GM04504 (cell line): ENCODE results near the gene PDE9A.

ENCODE experiments used
- DNase-seq: peaks from one replicate; pipeline ENCODE4 v3.0.0-alpha.2; 2012; ENCODE audit warnings: low read depth

PDE9A gene

DNA sequence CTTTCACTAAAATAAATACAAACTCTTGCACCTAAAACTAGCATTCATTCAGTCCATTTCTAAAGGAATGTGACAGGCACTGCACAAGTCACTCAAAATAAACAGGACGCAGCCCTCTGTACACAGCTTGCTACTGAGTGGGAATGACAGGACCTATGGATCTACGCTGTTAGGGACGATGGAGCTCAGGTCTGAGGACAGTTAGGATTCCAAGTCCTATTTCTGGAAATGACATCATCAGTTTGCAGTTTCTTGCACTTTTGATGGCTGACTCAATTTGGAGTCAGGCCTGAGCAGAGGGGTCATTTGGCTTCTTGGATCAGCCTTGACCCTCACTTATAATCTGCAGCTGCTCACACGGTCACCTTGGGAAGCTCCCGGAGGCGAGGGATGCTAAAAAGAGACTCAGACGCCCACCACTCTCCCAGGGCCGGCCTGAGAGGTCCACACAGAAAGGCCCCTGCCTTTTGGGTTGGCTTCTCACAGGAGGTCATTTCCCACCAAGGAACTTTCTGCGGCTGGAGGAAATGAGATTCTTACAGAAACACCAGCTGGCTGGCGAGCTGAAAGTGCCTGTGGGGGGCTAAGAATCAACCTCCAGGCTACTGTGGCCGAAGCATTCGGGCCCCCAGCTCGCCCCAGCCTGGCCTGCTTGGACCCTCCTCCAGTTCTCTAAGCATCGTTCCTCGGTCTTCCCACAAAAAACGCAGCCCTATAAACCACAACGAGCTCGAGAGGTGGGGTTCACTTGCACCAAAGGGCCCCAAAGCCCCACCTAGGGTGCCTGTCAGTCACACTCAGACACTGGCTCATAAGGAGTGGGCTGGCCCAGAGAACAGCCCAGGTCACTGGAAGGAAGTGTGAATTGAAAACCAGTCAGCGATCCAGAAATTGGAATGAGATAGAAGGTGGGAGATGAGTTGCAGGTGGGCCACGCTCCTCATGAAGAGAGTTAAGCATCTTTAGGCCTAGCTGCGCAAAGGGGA lies 8.9 kb upstream of the PDE9A start:
- DNase-seq = no peak

DNA sequence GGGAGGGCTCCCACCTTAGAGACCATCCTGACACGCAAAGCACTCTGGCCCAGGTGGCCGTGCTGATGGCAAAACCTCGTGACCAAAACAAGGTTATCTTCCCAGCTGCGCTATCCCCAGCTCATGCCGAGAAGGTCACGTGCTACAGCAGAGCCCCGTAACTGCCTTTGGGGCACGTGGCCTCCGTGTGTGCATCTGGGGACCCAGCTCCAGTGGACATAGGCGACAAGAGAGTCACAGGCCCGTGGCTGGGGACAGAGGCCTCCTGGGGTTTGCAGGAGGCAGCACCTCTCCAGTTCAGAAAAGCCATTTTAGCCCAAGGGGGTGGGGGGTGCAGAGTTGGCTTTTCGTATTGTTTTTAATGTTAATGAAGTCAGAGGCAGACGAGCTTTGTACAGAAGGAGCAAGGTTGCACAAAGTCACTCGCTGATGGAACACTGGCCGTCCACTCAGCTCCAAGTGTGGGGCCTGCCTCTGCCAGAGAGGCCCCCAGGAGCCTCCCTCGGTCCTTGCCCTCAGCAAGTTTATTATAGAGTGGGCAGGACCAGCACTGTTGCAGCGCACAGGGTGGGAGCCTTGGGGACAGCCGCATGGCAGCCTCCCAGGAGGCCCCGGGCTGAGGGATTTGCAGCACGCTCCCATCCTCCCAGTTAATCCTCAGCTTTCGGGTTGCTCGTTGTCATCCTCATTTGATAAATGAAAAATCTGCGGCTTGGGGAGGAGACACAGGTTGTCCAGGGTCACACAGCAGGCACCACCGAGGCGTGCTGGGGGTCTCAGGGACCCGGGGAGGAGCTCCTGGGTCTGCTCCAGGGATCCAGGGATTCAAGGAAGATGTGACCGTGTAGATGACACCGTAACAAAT lies 8.0 kb upstream of the PDE9A start:
- DNase-seq = no peak

DNA sequence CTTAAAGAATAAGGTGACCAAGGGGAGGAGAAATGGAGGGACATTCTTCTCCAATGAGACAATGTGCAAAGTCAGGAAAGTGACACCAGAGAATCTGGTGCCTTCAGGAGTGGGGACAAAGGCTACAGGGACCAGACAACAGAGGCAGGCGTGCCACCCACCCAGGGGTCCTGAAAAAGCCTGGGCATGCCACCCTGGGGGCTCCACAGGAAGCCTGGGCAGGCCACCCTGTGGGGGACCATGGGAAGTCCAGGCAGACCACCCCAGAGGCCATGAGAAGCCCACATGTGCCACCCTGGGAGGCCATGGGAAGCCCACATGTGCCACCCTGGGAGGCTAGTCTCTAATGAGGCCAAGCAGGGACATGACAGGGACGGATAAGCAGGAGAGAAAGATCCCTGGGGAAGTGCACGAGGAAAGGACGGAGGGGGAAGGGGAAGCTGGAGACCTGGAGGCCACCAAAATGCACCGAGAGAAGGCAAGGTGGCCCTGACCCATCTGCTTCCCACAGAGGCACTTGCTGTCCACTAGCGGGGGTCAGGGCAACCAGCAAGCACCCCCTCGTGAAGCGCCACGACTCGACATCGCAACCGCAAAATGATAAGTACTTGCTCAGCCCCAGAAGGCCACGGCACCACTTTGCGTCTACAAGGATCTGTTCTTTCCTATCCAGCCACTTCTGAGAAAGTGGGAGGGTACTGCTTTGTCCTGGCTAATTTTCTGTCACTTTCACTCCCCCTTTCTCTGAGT lies 7.2 kb upstream of the PDE9A start:
- DNase-seq = no peak

DNA sequence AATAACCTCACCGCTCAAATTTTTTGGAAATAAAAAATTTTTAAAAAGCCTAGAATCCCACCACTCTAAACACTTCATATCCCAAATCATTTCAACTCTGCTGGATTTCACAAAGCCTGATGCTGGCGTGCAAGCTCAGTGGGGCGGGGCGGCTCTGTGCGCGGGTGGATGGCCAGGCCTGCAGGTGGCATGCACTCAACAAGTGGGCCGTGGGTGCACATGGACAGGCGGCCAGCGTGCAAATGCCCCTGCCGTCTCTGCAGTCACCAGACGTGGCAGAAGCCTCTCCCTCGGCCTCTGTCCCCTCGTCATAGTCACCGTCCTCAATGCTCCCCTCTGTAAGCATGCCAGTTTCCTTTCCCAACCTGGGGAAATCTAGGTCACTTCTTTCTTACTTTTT lies 6.6 kb upstream of the PDE9A start:
- no peak for DNase-seq

DNA sequence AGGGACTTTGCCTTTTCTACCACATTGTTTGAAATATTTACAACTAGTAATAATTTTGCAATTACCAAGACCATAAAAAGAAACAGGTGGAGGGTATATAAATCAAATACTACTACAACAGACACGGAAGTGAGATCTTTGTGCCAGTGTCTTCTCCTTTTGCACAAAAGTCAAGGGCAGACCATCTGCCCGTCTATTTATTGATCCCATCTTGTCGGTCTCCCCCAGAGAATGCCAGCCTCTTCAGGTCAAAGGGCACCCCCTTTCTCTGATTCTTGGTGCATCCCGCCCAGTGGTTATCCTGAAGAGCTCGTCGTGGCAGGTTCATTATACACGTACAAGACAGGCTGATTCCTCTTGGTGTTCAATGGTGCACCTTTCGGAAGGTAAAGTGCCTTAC lies 4.8 kb upstream of the PDE9A start:
- DNase-seq = no peak

DNA sequence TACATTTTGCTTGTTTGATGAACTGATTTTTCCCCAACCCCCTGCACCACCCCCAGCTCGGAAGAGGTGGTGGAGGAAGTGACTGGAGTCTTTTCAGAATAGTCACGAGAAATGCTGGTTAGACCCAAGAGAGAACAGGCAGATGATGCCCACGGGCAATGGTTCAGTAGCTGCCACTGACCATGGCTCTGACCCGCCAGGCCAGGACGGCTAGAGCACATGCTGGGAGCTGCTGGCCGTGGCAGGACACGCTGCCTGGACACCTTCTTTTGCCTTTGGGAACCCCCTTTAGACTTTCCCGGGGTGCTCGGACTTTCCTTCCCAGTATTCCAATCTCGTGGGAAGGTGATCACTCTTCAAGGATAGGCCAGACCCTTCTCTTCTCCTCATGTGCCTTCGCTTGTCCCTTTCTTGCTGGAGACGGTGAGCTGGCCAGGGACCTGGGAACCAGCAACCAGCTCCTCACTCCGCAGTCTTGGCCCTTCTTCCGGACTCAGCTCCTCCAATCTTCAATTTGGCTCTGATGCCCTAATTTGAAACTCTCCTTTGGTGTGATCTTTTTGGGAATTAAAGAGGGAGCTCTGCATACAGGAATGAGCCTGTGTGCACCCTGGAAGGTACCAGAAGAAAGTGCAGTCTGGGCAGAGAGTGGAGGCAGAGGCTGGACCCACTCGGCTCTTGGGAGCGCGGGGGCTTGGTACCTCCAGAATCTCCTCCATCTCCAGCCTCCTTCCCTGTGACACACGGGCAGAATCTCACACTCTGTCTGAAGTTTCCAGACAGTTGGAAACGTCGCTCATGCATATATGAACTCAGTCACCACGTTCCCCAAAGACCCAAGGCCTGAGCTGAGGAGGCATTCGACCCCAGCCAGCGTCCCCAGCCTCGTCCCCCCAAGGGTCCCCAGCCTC lies 4.0 kb upstream of the PDE9A start:
- DNase-seq = no peak

DNA sequence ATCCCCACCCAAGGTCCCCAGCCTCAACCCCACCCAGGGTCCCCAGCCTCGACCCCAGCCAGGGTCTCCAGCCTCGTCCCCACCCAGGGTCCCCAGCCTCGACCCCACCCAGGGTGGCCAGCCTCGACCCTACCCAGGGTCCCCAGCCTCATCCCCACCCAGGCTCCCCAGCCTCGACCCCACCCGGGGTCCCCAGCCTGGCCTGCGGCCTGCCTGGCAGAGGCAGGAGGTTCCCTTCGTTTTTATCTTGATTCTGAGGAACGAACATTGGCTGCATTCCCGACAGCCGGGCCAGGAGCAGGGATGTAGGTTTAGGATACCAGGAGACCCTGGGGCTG lies 3.4 kb upstream of the PDE9A start:
- DNase-seq = no peak

DNA sequence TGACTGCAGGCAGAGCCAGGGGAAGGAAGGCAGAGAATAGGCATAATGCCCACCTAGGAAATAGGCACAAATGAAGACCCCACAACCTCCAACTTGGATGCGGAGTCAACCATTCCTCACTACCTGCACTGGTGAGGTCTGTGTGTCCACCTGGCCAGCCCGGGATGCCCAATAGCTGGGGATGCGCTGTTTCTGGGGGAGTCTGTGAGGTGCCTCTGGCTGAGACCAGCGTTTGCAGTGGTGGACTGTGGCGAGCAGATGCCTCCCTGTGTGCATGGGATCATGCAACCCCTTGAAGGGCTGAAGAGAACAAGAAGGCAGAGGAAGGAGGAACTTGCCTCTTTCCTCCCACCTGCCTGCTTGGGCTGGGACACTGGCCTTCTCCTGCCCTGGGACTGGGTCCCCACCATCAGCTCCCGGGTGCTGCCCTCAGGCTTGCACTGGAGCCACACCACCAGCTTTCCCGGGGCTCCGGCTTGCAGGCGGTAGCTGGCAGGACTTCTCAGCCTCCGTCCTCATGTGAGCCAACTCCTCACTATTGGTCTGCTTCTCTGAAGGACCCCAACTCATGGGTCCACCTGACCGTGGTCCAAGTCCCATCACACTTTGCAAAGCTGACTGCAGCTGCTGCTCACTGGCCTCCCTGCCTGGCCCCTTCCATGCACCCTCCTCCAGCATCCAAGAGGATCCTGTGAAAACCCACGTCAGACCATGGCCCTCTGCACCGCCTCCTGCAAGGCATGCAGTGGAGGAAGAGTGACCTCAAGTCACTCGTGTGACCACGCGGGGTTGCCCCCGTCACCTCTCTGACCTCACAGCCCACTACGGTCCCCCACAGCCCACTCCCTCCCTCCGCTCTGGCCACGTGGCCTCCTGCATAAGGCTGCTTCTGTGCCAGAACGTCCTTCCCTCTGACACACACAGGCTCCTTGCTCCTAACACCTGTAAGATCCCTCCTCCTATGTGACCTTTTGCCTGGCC lies 2.7 kb upstream of the PDE9A start:
- no peak for DNase-seq

DNA sequence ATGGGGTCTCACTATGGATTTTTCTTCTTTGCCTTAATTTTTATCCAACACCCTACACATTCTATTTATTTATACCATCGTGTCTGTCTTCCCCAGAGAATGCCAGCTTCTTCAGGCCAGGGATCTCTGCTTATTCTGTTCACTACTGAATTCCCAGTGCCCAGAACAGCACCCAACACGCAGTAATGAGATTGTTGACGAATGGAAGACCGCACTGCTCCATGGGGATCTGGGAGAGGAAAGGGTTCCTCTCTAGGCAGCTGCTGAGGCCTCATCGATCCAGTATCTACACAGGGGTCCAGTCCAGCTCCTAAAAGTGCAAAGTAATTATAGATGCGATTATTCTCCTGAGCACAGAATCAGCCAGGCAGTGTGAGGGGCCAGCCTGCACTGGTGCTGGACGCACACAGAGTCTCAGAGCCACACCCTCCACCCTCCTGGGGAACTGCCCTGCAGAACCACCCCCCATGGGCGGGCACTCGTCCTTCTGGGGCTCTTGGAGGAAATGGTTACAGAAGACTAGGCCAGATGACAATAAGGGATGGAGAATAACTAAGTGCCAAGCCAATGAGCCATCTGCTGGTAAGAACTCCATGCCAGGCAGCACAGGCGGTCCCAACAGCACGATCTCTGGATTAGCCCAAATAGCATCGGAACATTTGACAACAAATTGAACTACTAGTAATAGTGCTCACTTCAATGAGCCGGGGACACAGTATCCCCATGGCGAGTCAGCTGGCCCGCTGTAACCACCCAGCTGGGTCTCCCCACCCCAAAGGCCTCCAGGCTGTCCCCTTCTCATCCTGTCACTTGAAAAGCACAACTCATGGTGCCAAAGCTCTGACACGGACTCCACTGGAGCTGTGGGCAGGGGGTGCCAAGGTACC lies 1.7 kb upstream of the PDE9A start:
- DNase-seq = no peak

DNA sequence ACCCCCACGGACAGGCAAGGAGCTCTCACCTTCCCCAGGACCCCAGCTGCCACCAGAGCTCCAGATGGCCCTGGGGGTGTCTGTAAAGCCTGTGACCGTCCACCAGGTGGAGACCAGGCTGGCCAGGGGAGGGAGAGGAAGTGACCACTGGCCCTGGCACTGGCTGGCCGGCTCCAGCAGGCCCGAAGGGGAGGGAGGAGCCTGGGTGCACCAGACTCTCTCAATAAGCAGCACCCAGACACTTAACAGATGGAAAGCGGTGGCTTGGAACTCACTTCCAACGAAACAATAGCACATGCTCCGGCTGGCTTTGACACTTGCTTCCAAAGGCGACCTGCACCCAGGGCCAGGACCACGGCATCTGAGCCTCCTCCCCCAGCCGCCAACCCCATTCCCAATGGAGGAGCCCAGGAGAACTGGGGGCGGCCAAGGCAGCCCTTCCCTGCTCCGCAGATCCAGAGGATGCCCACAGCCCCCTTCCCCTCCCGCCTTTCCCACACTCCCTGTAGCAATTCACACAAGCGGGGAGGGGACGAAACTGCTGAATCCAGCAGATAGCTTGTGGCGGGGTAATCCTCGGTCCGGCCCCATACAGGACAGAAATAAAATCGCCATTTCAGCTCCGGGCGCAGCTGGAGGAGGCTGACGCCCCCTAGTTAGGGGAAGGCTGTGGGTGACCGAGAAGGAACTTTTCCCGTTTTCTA lies 742 bp upstream of the PDE9A start:
- no peak for DNase-seq

DNA sequence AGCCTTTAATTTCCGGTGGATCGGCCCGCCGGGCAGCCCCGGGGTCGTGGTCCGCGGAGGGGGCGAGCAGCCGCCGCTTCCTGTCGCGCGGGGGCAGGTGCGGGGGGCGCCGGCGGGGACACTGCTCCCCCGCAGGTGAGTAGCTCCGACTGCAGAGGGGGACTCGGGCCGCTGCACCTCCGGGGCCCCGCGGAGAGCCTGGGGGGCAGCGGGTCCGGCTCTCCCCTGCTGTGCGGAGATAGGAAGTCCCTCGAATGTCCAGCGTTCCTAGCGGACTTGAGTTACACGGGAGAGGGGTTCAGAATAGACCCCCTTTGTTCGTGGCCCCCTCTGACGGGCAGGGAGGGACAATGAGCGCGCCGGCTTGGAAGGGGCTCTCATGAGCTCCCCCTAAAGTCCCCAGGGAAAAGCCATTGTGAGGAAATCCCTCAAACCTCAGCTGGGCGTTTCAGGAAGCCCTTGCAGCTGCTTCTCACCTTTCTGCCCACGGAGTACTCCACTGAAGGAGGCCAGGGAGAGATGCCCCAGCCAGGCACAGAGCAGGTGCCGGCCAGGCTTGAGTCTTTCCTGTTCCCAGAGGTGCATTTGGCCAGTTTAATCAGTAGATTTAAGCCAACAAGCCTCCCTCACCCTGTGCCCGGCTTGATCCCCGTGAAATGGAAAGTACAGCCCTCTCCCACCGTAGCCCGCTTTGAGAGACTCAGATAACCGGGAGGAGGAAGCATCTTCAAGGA lies 925 bp downstream of the PDE9A start:
- no peak for DNase-seq

DNA sequence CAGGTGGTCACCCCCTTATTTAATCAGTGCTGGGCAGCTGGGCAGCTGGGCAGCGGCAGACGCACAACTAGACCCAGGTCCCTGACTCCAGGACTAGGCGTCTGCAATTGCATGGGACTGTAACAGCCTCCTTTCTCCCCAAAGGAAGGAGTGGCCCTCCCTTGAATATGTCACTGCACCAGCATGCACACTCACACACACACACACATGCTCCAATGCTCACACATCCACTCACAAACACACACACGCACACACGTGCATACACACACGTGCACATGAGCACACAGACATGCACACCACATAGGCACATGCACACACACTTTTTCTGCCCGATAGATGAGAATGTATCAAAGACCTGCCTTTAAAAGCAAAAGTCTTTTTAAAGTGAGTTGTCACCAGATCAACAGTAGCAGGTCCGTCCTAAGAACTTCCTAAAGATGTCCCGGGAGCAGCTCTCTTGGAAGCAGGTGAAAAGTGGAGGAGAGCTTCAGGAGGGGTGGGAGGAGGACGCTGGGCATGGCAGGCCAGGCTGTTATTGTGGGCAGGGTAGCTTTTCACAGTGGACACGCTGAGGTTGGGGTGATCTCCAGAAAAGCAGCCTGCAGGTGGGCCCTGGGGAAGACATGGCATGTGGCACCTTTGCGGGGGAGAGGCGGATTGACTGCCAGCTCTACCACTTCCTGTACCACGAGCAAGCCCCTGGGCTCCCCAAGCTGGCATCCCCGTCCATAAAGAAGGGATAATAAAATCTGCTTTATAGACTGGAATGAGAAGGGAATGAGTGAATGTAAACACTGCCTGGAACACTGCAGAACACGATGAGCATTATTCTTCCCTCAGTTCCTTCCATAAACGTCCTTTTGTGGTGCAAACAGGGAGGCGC lies 1.7 kb downstream of the PDE9A start:
- DNase-seq = no peak

DNA sequence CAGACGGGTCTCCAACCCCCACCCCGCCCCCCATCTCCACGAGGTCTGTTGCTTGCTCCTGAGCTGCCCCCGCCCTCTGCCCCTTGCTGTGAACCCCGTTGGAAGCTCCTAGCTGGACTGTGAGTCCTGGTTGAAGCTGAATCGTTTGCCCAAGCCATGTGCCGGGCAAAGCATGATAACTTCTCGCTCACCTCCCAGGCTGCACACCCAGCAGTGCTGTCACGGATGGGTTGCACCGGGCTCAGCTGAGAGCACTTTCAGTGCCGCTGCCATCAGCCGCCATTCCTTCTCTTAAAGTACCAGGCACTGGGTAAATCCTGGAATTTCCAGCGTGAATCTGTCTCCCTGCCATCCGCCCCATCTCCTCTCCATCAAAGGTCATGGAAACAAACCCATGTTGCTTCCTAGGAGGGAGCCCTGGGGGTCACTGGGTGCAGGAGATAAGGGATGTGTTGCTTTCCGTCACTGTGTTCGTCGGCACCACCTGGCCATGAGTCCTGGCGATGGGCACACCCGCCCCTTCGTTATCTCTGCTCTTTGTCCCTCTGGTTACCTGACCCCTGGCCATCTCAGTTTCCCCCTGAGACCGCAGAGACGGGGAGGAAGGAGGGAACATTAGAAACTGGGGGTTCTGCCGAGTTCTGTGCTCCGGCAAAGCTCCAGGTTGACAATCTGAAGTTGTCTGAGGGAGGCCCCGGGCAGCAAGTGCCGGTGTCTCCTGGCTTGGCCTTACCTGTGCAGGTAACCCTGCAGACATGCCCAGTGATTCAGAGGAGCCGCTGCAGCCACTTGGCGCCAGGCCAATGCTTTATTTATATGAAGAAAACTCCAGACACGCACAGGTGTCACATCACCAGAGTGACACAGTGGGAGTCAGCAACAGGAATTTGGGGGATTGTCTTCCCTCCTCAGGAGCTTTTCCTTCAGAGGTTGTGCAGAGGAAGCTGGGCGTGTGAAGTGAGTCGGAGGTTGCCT lies 2.7 kb downstream of the PDE9A start:
- DNase-seq = no peak

DNA sequence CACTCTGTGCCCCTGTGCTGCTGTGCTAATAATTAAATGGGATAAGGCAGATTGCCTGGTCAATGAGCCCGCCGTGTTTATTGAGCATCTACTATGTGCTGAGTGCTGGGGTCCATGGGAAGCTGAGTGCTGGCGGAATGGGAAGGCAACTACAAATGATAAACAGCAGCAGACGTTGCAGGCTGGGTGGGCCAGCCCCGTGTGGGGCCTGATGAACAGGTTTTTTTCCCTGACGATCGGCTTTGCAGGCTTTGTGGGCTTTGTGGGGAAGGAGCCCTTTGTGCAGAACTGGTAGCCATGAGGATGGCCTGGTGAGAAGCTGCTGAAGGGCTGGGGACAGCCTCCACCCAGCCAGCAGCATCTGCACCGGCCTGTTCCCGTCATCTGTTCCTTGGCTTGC lies 3.5 kb downstream of the PDE9A start:
- DNase-seq = no peak

DNA sequence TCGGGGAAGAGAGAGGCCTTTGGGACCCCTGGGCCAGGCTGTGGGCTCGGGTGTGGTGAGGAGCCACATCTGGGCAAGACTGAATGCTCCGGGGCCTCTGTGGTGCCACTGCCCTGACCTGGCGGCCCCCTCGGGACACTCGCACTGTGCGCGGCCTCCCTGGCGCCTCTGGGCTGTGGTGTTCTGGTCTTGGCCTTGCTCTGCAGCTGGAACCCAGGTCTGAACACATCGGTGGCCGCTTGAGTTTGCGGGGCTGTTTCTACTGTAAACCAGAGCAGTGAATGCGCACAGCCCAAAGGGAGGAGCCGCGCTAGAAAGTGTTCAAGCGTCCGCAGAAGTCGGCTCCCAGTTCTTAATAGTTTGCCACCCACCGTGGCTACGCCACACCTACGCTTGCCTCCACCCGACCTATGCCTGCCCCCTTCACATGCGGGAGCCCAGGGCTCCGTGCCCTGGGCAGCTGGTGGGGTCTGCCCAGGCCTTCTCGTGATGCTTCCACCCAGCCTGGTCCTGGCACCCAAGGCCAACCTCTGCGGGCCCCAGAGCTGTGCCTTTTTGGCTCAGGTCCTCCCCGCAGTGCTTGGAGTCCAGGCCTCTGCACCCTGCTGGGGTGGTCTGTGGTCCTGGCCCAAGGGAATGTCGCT lies 4.4 kb downstream of the PDE9A start:
- no peak for DNase-seq
